ENCODE results near the gene ZMPSTE24. TPM values are rescaled to one million over a fixed set of nuclear protein-coding genes. Genes with fewer than 3 reads are reported as not detected.

The ZMPSTE24 gene
- total and polyA plus RNA-seq, 2 of the 4 experiments (the other 2 are of a cell fraction), result 21.0 to 28.9 TPM

GRCh38 chr1:40307186-40307585 is 49.1 kb downstream of the ZMPSTE24 start:
- no peak overlapping the region for H3K4ac ChIP-seq (ENCODE audit: low read depth, low read length)
- H3K9me3 ChIP-seq (ENCODE audit: control insufficient read depth, insufficient read depth, low read length), result no peaks in the 10 kb centered on the region
- no peak overlapping the region for H2BK120ac ChIP-seq (ENCODE audit: low read depth, low read length)
- DNase-seq (no peak), ATAC-seq (ENCODE audit: low read depth) (no peak)
- no peak overlapping the region for H2AK9ac ChIP-seq (replicated peaks; ENCODE audit: low read depth, low read length, poor library complexity)
- H4K8ac ChIP-seq (ENCODE audit: low read depth in 2 of 2, low read length in 2 of 2), result no peak overlapping the region
- H3K9ac ChIP-seq (ENCODE audit: low read depth, low read length), result no peak overlapping the region
- H2BK5ac ChIP-seq (ENCODE audit: low read depth, low read length, poor library complexity, severe bottlenecking), result no peak overlapping the region
- H3K4me1 ChIP-seq (ENCODE audit: control insufficient read depth, insufficient read depth, low read length), result no peaks in the 10 kb centered on the region
- H3K56ac ChIP-seq (ENCODE audit: extremely low read depth, insufficient read depth, low read length), result no peak overlapping the region
- H3K4me3 ChIP-seq (ENCODE audit: insufficient read depth, low read depth, low read length), result no peak overlapping the region
- H4K20me1 ChIP-seq (ENCODE audit: insufficient read depth, low read length), result no peaks in the 10 kb centered on the region
- no TSS peak for BruUV-seq (replicated peaks)
- no peaks in the 10 kb centered on the region; the same call in 1 of the 2 replicates for H3K27me3 ChIP-seq (ENCODE audit: control insufficient read depth, insufficient read depth, low read length)
- POLR2A ChIA-PET (ENCODE audit: unreplicated experiment), result no interaction called here
- no peak overlapping the region for H3K23ac ChIP-seq (ENCODE audit: low read depth, low read length)
- no peaks in the 10 kb centered on the region for H3K36me3 ChIP-seq (ENCODE audit: control insufficient read depth, insufficient read depth, low read length)
- no peak overlapping the region for H2BK20ac ChIP-seq (ENCODE audit: low read depth, low read length)
- no peak overlapping the region for H2AK5ac ChIP-seq (ENCODE audit: low read depth, low read length)
- intact Hi-C loops (cut with micrococcal nuclease) (no loop called here), in situ Hi-C loops (cut with MboI; ENCODE audit: low sequenced_read_pairs) (no loop called here), dilution Hi-C loops (cut with HindIII; ENCODE audit: low sequenced_read_pairs, unreplicated experiment) (no loop called here)
- H3K9me1 ChIP-seq (ENCODE audit: insufficient read depth, low read length), result no peaks in the 10 kb centered on the region; the same call in 1 of the 2 replicates
- no CpG with 5 or more reads among the region's 6 CpGs for WGBS, 2 experiments (ENCODE audit: extremely low coverage in 2 of 2, insufficient read length in 1 of 2)
- H3K4me2 ChIP-seq (ENCODE audit: low read depth, low read length), result no peak overlapping the region
- no peak overlapping the region for H3K27ac ChIP-seq (ENCODE audit: insufficient read depth, low read length)
- TF ChIP-seq RCOR1 (IDR thresholded peaks at IDR 0.05; ENCODE audit: insufficient replicate concordance, low read length) (no peak), ELK1 (IDR thresholded peaks at IDR 0.05; ENCODE audit: borderline replicate concordance, low read depth, low read length) (no peak), CTCF (conservative IDR thresholded peaks at IDR 0.05; ENCODE audit: low read depth, low read length) (no peak), RFX5 (IDR thresholded peaks at IDR 0.05; ENCODE audit: low read depth, low read length) (no peak), MXI1 (IDR thresholded peaks at IDR 0.05; ENCODE audit: borderline replicate concordance, low read depth, low read length) (no peak), RAD21 (IDR thresholded peaks at IDR 0.05; ENCODE audit: low read length) (no peak), CEBPB (IDR thresholded peaks at IDR 0.05; ENCODE audit: low read depth, low read length) (no peak), POLR2A (IDR thresholded peaks at IDR 0.05; ENCODE audit: low read depth, low read length) (no peak), BHLHE40 (IDR thresholded peaks at IDR 0.05; ENCODE audit: low read depth, low read length) (no peak), NFE2L2 (IDR thresholded peaks at IDR 0.05; ENCODE audit: low read depth, low read length) (no peak), USF2 (IDR thresholded peaks at IDR 0.05; ENCODE audit: low read depth, low read length) (no peak), SMC3 (IDR thresholded peaks at IDR 0.05; ENCODE audit: low read depth, low read length) (no peak), MAZ (IDR thresholded peaks at IDR 0.05; ENCODE audit: borderline replicate concordance, low read depth, low read length) (no peak), CHD1 (IDR thresholded peaks at IDR 0.05; ENCODE audit: low read depth, low read length) (no peak), FOS (IDR thresholded peaks at IDR 0.05; ENCODE audit: low read depth, low read length) (no peak), MAFK (IDR thresholded peaks at IDR 0.05; ENCODE audit: low read depth, low read length) (no peak)
- H3K18ac ChIP-seq (ENCODE audit: low read depth, low read length), result no peak overlapping the region
- H4K5ac ChIP-seq (ENCODE audit: low read depth, low read length), result no peak overlapping the region
- no peaks in the 10 kb centered on the region for H3K79me1 ChIP-seq (ENCODE audit: low read depth in 1 of 2, low read length in 2 of 2)
- H2AFZ ChIP-seq (replicated peaks; ENCODE audit: low read length, poor library complexity), result no peak overlapping the region
- H2BK15ac ChIP-seq (ENCODE audit: low read depth, low read length), result no peak overlapping the region
- H4K91ac ChIP-seq (ENCODE audit: insufficient read depth, low read depth, low read length), result no peak overlapping the region
- no peak overlapping the region for H3K14ac ChIP-seq (replicated peaks; ENCODE audit: low read depth, low read length)
- CTCF ChIA-PET, result no interaction called here
